Uterus (tissue), 4 donors: ENCODE measurements around the gene UBE3C. TPM values are rescaled to one million over a fixed set of nuclear protein-coding genes. Genes with fewer than 3 reads are reported as not detected.

Source experiments
- DNase-seq, 2 donors: peaks; one replicate each; pipeline ENCODE4 v3.0.0-alpha.2; 2019 to 2020
- H3K27ac ChIP-seq, 2 donors: fragments of 200-600 bp; sonication (generic); 1 replicate in 1 of 2; 2 replicates in 1 of 2; pipeline ENCODE4 v1.5.1; 2016 to 2018
- H3K27me3 ChIP-seq, 2 donors: fragments of 200-600 bp; sonication (generic); one replicate each; pipeline ENCODE4 v1.5.1; 2018 to 2019; ENCODE audit warnings: control low read depth in 1 of 2
- H3K36me3 ChIP-seq, 2 donors: fragments of 200-600 bp; sonication (generic); one replicate each; pipeline ENCODE4 v1.5.1; 2019; ENCODE audit warnings: control low read depth in 1 of 2
- H3K4me1 ChIP-seq, 2 donors: fragments of 200-600 bp; sonication (generic); one replicate each; pipeline ENCODE4 v1.5.1; 2018 to 2019; ENCODE audit warnings: control low read depth in 1 of 2
- H3K4me3 ChIP-seq, 2 donors: fragments of 200-600 bp; sonication (generic); 1 replicate in 1 of 2; 2 replicates in 1 of 2; pipeline ENCODE4 v1.5.1; 2018 to 2019; ENCODE audit warnings: mild to moderate bottlenecking in 1 of 2
- H3K9me3 ChIP-seq, 2 donors: fragments of 200-600 bp; sonication (generic); one replicate each; pipeline ENCODE4 v1.5.1; 2019; ENCODE audit warnings: control low read depth in 1 of 2
- POLR2A ChIP-seq, 2 donors: fragments of 450-650 bp; IDR thresholded peaks; one replicate each; pipeline ENCODE4 v1.6.1; 2016; ENCODE audit warnings: antibody characterized with exemption in 2 of 2, mild to moderate bottlenecking in 1 of 2, moderate library complexity in 1 of 2
- intact Hi-C: fragments of 100-400 bp; cut with DNase I; formaldehyde crosslinking; loops from one replicate; pipeline ENCODE4 v1.15.1; 2023; ENCODE audit warnings: low total_unique reads
- total RNA-seq, 4 donors: library from RNA; depleted of rRNA in 3 of 4; stranded (reverse); fragments of >200 nt in 3 of 4; gene quantifications; one replicate each; pipeline versions ENCODE4 v1.1.0 to v1.2.4, GENCODE V29; 2014 to 2023
- TF ChIP-seq, protein P1 (sequence below), 4 experiments: fragments of 200-600 bp in 2 of 4; fragments of 450-650 bp in 2 of 4; sonication (generic) in 2 of 4; IDR thresholded peaks; one replicate each; pipeline ENCODE4 v1.5.1; 2016 to 2019; ENCODE audit warnings: antibody characterized with exemption in 4 of 4, mild to moderate bottlenecking in 2 of 4, moderate library complexity in 1 of 4
- donor health status: DM: yes; HTN: yes; CAD: no.

Gene UBE3C
- total RNA-seq, 4 donors from 2014 or later: 54.1 to 121 (median 91.7) TPM

DNA sequence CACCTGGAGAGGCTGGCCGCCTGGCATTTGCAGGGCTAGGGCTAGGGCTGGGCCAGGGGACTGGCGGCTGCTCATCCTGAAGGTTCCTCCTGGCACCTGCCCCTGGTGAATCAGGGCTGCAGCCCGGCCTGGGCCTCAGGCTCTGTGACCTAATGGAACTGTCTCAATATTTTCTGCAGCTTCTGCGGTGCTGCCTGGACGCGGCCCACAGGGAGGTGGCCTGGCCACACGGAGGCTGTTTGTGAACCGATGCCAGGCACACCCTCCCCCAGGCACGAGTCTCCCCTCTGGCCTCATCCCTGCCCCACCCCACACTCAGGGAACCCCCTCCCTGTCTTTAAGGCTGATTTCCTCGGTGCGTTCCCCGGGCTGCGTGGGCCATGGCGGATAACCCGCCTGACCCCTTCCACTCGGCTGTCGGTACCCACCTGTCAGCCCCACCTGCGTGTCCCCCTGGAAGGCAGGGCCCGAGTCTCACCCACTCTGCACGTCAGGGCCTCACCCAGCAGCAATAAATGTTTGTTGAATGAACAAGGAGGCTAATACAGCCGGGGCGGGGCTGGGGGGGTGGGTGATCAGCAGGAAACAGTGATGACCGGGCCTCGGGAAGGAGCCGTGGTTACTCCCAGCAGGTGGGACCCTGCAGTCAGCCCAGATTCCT is 143.5 kb downstream of the UBE3C start:
- TF ChIP-seq POLR2A (IDR thresholded peaks at IDR 0.05): no peak
- TF ChIP-seq, protein P1, sequence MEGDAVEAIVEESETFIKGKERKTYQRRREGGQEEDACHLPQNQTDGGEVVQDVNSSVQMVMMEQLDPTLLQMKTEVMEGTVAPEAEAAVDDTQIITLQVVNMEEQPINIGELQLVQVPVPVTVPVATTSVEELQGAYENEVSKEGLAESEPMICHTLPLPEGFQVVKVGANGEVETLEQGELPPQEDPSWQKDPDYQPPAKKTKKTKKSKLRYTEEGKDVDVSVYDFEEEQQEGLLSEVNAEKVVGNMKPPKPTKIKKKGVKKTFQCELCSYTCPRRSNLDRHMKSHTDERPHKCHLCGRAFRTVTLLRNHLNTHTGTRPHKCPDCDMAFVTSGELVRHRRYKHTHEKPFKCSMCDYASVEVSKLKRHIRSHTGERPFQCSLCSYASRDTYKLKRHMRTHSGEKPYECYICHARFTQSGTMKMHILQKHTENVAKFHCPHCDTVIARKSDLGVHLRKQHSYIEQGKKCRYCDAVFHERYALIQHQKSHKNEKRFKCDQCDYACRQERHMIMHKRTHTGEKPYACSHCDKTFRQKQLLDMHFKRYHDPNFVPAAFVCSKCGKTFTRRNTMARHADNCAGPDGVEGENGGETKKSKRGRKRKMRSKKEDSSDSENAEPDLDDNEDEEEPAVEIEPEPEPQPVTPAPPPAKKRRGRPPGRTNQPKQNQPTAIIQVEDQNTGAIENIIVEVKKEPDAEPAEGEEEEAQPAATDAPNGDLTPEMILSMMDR (IDR thresholded peaks at IDR 0.05): no peak
- no peak overlapping the region for H3K27ac ChIP-seq
- no peaks in the 10 kb centered on the region for H3K9me3 ChIP-seq
- no peaks in the 10 kb centered on the region for H3K36me3 ChIP-seq
- H3K4me3 ChIP-seq: no peak overlapping the region
- intact Hi-C loops: no loop called here
- no peak for DNase-seq
- peaks cover 0 to 7% of the 10 kb centered on the region in 2 donors for H3K27me3 ChIP-seq
- H3K4me1 ChIP-seq: no peaks in the 10 kb centered on the region

GRCh38 chr7:157284229-157285014 is 145.7 kb downstream of the UBE3C start:
- no peaks in the 10 kb centered on the region for H3K9me3 ChIP-seq
- no peak overlapping the region for H3K27ac ChIP-seq
- DNase-seq: no peak
- H3K36me3 ChIP-seq: no peaks in the 10 kb centered on the region
- intact Hi-C loops: no loop called here
- no peak overlapping the region for H3K4me3 ChIP-seq
- H3K27me3 ChIP-seq: no peaks in the 10 kb centered on the region
- H3K4me1 ChIP-seq: no peaks in the 10 kb centered on the region
- TF ChIP-seq, protein P1 (IDR thresholded peaks at IDR 0.05): no peak
- TF ChIP-seq POLR2A (IDR thresholded peaks at IDR 0.05): no peak

GRCh38 chr7:157291404-157292080 is 152.8 kb downstream of the UBE3C start:
- no peak for DNase-seq
- H3K4me1 ChIP-seq: no peaks in the 10 kb centered on the region
- H3K4me3 ChIP-seq: no peak overlapping the region
- no peaks in the 10 kb centered on the region for H3K27me3 ChIP-seq
- no peaks in the 10 kb centered on the region for H3K36me3 ChIP-seq
- H3K9me3 ChIP-seq: no peaks in the 10 kb centered on the region
- intact Hi-C loops: no loop called here
- no peak for TF ChIP-seq POLR2A (IDR thresholded peaks at IDR 0.05)
- TF ChIP-seq, protein P1 (IDR thresholded peaks at IDR 0.05): no peak
- no peak overlapping the region for H3K27ac ChIP-seq

- DNase-seq: no peak
- TF ChIP-seq, protein P1 (IDR thresholded peaks at IDR 0.05): no peak
- TF ChIP-seq POLR2A (IDR thresholded peaks at IDR 0.05): no peak
- intact Hi-C loops: no loop called here
- Histone ChIP-seq H3K9me3 (no peaks in the 10 kb centered on the region), H3K4me3 (no peak overlapping the region), H3K27ac (no peak overlapping the region), H3K4me1 (no peaks in the 10 kb centered on the region), H3K36me3 (no peaks in the 10 kb centered on the region), H3K27me3 (no peaks in the 10 kb centered on the region)
These were observed 153.5 kb downstream of the UBE3C start for GRCh38 chr7:157292258-157292657.
